SH-SY5Y (cell line): ENCODE measurements around the gene PRDM16.

Experiments used
- GATA2 ChIP-seq: IDR thresholded peaks from 2 replicates; pipeline ENCODE4 v1.6.1; 2011; ENCODE audit warnings: mild to moderate bottlenecking, low read depth, low read length
- GATA3 ChIP-seq: IDR thresholded peaks from 2 replicates; pipeline ENCODE4 v1.6.1; 2011; ENCODE audit warnings: low read depth, mild to moderate bottlenecking, low read length, moderate library complexity

The PRDM16 gene

GRCh38 chr1:3475839-3476573 lies 407.0 kb downstream of the PRDM16 start:
- TF ChIP-seq GATA2: no peak
- no peak for TF ChIP-seq GATA3

- TF ChIP-seq GATA3: no peak
- TF ChIP-seq GATA2: no peak
Observed at GRCh38 chr1:3476666-3477065, 407.7 kb downstream of the PRDM16 start.

GRCh38 chr1:3477241-3477995 lies 408.4 kb downstream of the PRDM16 start:
- TF ChIP-seq GATA3: no peak
- TF ChIP-seq GATA2: no peak

- TF ChIP-seq GATA2 (no peak), GATA3 (no peak)
Observed at GRCh38 chr1:3478187-3478586, 409.2 kb downstream of the PRDM16 start.

- TF ChIP-seq GATA2 (no peak), GATA3 (no peak)
Observed at GRCh38 chr1:3479511-3480368, 410.7 kb downstream of the PRDM16 start.

- no peak for TF ChIP-seq GATA2
- TF ChIP-seq GATA3: no peak
Observed at GRCh38 chr1:3480369-3480719, 411.3 kb downstream of the PRDM16 start.

GRCh38 chr1:3481046-3481445 lies 412.0 kb downstream of the PRDM16 start:
- TF ChIP-seq GATA2: no peak
- TF ChIP-seq GATA3: no peak

- TF ChIP-seq GATA2 (no peak), GATA3 (no peak)
Observed at GRCh38 chr1:3481836-3482375, 412.9 kb downstream of the PRDM16 start.

- TF ChIP-seq GATA2 (no peak), GATA3 (no peak)
Observed at GRCh38 chr1:3482378-3482849, 413.4 kb downstream of the PRDM16 start.

GRCh38 chr1:3483380-3483779 lies 414.4 kb downstream of the PRDM16 start:
- TF ChIP-seq GATA3 (no peak), GATA2 (no peak)

GRCh38 chr1:3483801-3484444 lies 414.9 kb downstream of the PRDM16 start:
- TF ChIP-seq GATA3: no peak
- no peak for TF ChIP-seq GATA2

- TF ChIP-seq GATA2 (no peak), GATA3 (no peak)
Observed at GRCh38 chr1:3485016-3485415, 416.0 kb downstream of the PRDM16 start.
